Ovary (tissue), 3 donors: Measurements from ENCODE around the gene PPCDC.

ENCODE experiments used
- EP300 ChIP-seq: sonication (generic); formaldehyde crosslinking; IDR thresholded peaks from one replicate; pipeline ENCODE4 v1.6.1; 2017; ENCODE audit warnings: antibody characterized with exemption
- POLR2A ChIP-seq: fragments of 450-650 bp; IDR thresholded peaks from one replicate; pipeline ENCODE4 v1.6.1; 2017; ENCODE audit warnings: antibody characterized with exemption, mild to moderate bottlenecking, moderate library complexity
- TF ChIP-seq, protein P1 (sequence below), 3 donors: fragments of 450-650 bp in 2 of 3; fragments of 200-600 bp in 1 of 3; IDR thresholded peaks; one replicate each; pipeline versions ENCODE4 v1.5.1 to v1.8.0; 2016 to 2022; ENCODE audit warnings: antibody characterized with exemption in 3 of 3, mild to moderate bottlenecking in 1 of 3
- donor health status: DM: no; HTN: no; CAD: no.

GRCh38 chr15:75068748-75069147, 45.4 kb downstream of the PPCDC start:
- TF ChIP-seq, protein P1, sequence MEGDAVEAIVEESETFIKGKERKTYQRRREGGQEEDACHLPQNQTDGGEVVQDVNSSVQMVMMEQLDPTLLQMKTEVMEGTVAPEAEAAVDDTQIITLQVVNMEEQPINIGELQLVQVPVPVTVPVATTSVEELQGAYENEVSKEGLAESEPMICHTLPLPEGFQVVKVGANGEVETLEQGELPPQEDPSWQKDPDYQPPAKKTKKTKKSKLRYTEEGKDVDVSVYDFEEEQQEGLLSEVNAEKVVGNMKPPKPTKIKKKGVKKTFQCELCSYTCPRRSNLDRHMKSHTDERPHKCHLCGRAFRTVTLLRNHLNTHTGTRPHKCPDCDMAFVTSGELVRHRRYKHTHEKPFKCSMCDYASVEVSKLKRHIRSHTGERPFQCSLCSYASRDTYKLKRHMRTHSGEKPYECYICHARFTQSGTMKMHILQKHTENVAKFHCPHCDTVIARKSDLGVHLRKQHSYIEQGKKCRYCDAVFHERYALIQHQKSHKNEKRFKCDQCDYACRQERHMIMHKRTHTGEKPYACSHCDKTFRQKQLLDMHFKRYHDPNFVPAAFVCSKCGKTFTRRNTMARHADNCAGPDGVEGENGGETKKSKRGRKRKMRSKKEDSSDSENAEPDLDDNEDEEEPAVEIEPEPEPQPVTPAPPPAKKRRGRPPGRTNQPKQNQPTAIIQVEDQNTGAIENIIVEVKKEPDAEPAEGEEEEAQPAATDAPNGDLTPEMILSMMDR (IDR thresholded peaks at IDR 0.05): no peak
- TF ChIP-seq POLR2A (no peak), EP300 (no peak)
